ENCODE data around the gene C7orf57. TPM values are rescaled to one million over a fixed set of nuclear protein-coding genes. Genes with fewer than 3 reads are reported as not detected.

C7orf57 gene
- total and polyA plus RNA-seq, 2 experiments from 2014 or later, result 0.42 to 2.1 TPM

- H2AFZ ChIP-seq, result no peak overlapping the region; the same call in 1 of the 2 replicates
- DNase-seq (ENCODE audit: low spot score), result no peak
- H3K9me3 Mint-ChIP-seq, result peaks cover 6% of the 10 kb centered on the region; the same call in 1 of the 3 replicates
- H3K4me3 ChIP-seq, result no peak overlapping the region
- ATAC-seq, result no peak
- H3K36me3 Mint-ChIP-seq (ENCODE audit: low read depth), result no peaks in the 10 kb centered on the region; the same call in 2 of the 3 replicates
- peaks cover 11% of the 10 kb centered on the region; the same call in 1 of the 2 replicates for H3K9me2 ChIP-seq (ENCODE audit: insufficient read depth)
- no peaks in the 10 kb centered on the region for H3K79me2 ChIP-seq (replicated peaks; ENCODE audit: insufficient read depth)
- no peaks in the 10 kb centered on the region for H3K36me3 ChIP-seq (ENCODE audit: insufficient read depth)
- peaks cover 2% of the 10 kb centered on the region for H3K27me3 Mint-ChIP-seq (ENCODE audit: insufficient read depth, low read depth, poor library complexity)
- no peaks in the 10 kb centered on the region for H3K4me1 ChIP-seq (ENCODE audit: insufficient read depth)
- H3K27ac Mint-ChIP-seq, result no peak overlapping the region
- TF ChIP-seq POLR2AphosphoS5 (IDR thresholded peaks at IDR 0.05; ENCODE audit: low read depth) (no peak), ZNF462 (CRISPR knock-in tag; IDR thresholded peaks at IDR 0.05) (no peak), REST (IDR thresholded peaks at IDR 0.05; ENCODE audit: unreplicated experiment) (no peak), ETS1 (IDR thresholded peaks at IDR 0.05) (no peak), STAT1 (IDR thresholded peaks at IDR 0.05; ENCODE audit: unreplicated experiment) (no peak), CREB1 (CRISPR knock-in tag; IDR thresholded peaks at IDR 0.05; ENCODE audit: low read depth) (no peak), ZNF331 (CRISPR knock-in tag; IDR thresholded peaks at IDR 0.05; ENCODE audit: low read depth) (no peak), EZH2 (IDR thresholded peaks at IDR 0.05; ENCODE audit: low read depth, unreplicated experiment) (no peak), NANOG (IDR thresholded peaks at IDR 0.05; ENCODE audit: borderline replicate concordance) (no peak), EZH2phosphoT487 (IDR thresholded peaks at IDR 0.05; ENCODE audit: unreplicated experiment) (no peak), CTCF (conservative IDR thresholded peaks at IDR 0.05; ENCODE audit: low read depth in 2 of 2) (no peak), JUNB (IDR thresholded peaks at IDR 0.05; ENCODE audit: unreplicated experiment) (no peak), ZNF114 (CRISPR knock-in tag; IDR thresholded peaks at IDR 0.05) (no peak)
- no peak overlapping the region for H3K4me3 Mint-ChIP-seq
- no peaks in the 10 kb centered on the region for H3F3A ChIP-seq (replicated peaks; ENCODE audit: low read depth)
- no peaks in the 10 kb centered on the region for H4K20me1 ChIP-seq (replicated peaks; ENCODE audit: insufficient read depth)
- H3K27me3 ChIP-seq (ENCODE audit: insufficient read depth), result no peaks in the 10 kb centered on the region
- no peak overlapping the region for H3K4me2 ChIP-seq
- H3K4me1 Mint-ChIP-seq, result peaks cover 7% of the 10 kb centered on the region
- no peak overlapping the region for H3K27ac ChIP-seq (ENCODE audit: low read depth)
Measured at GRCh38 chr7:48006866-48007265, 28.5 kb upstream of the C7orf57 start.
